SH-SY5Y (cell line): ENCODE results near the gene COX19.

Experiments
- GATA2 ChIP-seq: IDR thresholded peaks from 2 replicates; pipeline ENCODE4 v1.6.1; 2011; ENCODE audit warnings: mild to moderate bottlenecking, low read depth, low read length
- GATA3 ChIP-seq: IDR thresholded peaks from 2 replicates; pipeline ENCODE4 v1.6.1; 2011; ENCODE audit warnings: low read depth, mild to moderate bottlenecking, low read length, moderate library complexity

DNA sequence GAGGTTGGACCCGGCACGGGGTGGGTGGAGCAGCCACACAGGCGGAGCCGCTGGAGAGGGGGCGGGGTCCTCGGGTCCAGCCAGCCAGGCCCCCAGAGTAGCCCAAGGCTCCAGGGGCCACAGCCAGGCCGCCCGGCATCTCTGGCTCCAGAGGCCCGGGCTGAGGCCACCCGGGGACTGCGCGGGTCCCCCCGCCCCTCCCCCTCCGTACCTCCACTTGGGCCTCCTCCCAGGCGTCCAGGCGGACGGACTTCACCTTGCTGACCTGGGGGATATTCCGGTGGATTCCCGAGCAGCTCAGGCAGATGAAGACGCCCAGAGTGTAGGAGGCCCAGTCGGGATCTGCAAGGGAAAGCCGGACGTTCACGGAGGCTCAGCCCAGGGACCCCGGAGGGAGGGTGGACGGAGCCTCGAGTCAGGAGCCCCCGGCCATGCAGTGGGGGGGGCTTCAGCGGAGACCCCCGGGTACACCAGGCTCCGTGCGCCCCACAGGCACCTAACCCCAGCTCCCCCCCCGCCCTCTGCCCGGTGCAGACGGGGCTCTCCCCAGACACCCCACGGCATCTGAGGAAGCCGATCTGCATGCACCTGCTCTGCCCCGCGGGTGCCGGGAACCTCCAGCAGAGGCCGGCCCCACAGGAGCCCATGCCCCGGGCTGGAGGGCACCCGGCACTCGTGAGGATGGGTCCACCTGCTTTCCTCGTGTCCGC is 40.0 kb downstream of the COX19 start:
- TF ChIP-seq GATA2, result no peak
- TF ChIP-seq GATA3, result no peak
